H1 (cell line): Measurements from ENCODE around the gene NR1I3. TPM values are rescaled to one million over a fixed set of nuclear protein-coding genes. Genes with fewer than 3 reads are reported as not detected.

Experiments
- CTCF ChIA-PET: fragments of 300-600 bp; sonication (Branson Sonifier 250); formaldehyde crosslinking; loops from one replicate; lab custom pipeline; 2021; ENCODE audit not compliant: partially characterized antibody; lab: Charles Lee
- POLR2A ChIA-PET: fragments of 300-600 bp; sonication (Branson Sonifier 250); formaldehyde crosslinking; loops from one replicate; lab custom pipeline; 2021; ENCODE audit warnings: inconsistent platforms; ENCODE audit not compliant: partially characterized antibody; lab: Charles Lee
- DNase-seq, 2 experiments: peaks; one replicate each; pipeline versions ENCODE4 v3.0.0 to v3.0.0-alpha.2; 2010 to 2022; ENCODE audit warnings: low spot score in 2 of 2, low read depth in 1 of 2, mixed read lengths in 1 of 2
- FAIRE-seq: peaks from 2 replicates; lab custom pipeline; 2011; peaks lifted over from hg19 to GRCh38; lab: Jason Lieb, UNC
- H2AFZ ChIP-seq: 2 replicates; pipeline ENCODE4 v1.8.1; 2012; ENCODE audit warnings: low read length, inconsistent platforms
- H2AK5ac ChIP-seq: 2 replicates; pipeline ENCODE4 v1.6.1; 2013; ENCODE audit warnings: low read depth, low read length
- H2BK120ac ChIP-seq: replicated peaks from 2 replicates; pipeline ENCODE3; 2013; ENCODE audit warnings: low read depth, low read length, inconsistent platforms
- H2BK12ac ChIP-seq: 2 replicates; pipeline ENCODE4 v1.6.1; 2013; ENCODE audit warnings: low read depth, low read length
- H2BK15ac ChIP-seq: 2 replicates; pipeline ENCODE4 v1.6.1; 2013; ENCODE audit warnings: low read length
- H2BK20ac ChIP-seq: 2 replicates; pipeline ENCODE4 v1.6.1; 2013; ENCODE audit warnings: low read length
- H2BK5ac ChIP-seq: 2 replicates; pipeline ENCODE4 v1.6.1; 2013; ENCODE audit warnings: low read depth, low read length
- H3K14ac ChIP-seq: 2 replicates; pipeline ENCODE4 v1.6.1; 2013; ENCODE audit warnings: inconsistent platforms; ENCODE audit not compliant: insufficient read length
- H3K18ac ChIP-seq: 2 replicates; pipeline ENCODE4 v1.6.1; 2013; ENCODE audit warnings: low read length; ENCODE audit errors: extremely low read depth
- H3K23ac ChIP-seq: 2 replicates; pipeline ENCODE4 v1.6.1; 2013; ENCODE audit warnings: inconsistent platforms; ENCODE audit not compliant: insufficient read length
- H3K23me2 ChIP-seq: 2 replicates; pipeline ENCODE4 v1.6.1; 2013; ENCODE audit warnings: low read depth, low read length
- H3K27ac ChIP-seq: 2 replicates; pipeline ENCODE4 v1.6.1; 2011; ENCODE audit warnings: low read depth, low read length, inconsistent platforms
- H3K27me3 ChIP-seq, 4 experiments: replicated peaks in 1 of 4; 1 replicate in 1 of 4; 2 replicates in 3 of 4; pipeline versions ENCODE4 v1.6.1 to v1.8.1; 2011 to 2013; ENCODE audit warnings: low read length in 3 of 4, mild to moderate bottlenecking in 3 of 4, inconsistent platforms in 2 of 4, mixed read lengths in 2 of 4, moderate library complexity in 1 of 4; ENCODE audit not compliant: control insufficient read depth in 3 of 4, insufficient read depth in 3 of 4; ENCODE audit errors: extremely low read depth in 1 of 4
- H3K36me3 ChIP-seq, 4 experiments: 2 replicates each; pipeline versions ENCODE4 v1.6.1 to v1.8.1; 2011 to 2013; ENCODE audit warnings: mild to moderate bottlenecking in 4 of 4, low read length in 3 of 4, moderate library complexity in 2 of 4, control low read depth in 1 of 4, inconsistent platforms in 1 of 4; ENCODE audit not compliant: insufficient read depth in 4 of 4, control insufficient read depth in 2 of 4
- H3K4ac ChIP-seq: replicated peaks from 2 replicates; pipeline ENCODE3; 2013; ENCODE audit warnings: low read length, low read depth, mixed read lengths, inconsistent platforms; ENCODE audit not compliant: insufficient read length
- H3K4me1 ChIP-seq, 4 experiments: replicated peaks in 1 of 4; 1 replicate in 1 of 4; 2 replicates in 3 of 4; pipeline versions ENCODE4 v1.6.1 to v1.8.1; 2011 to 2013; ENCODE audit warnings: low read length in 3 of 4, inconsistent platforms in 2 of 4, mixed read lengths in 1 of 4; ENCODE audit not compliant: insufficient read depth in 4 of 4, control insufficient read depth in 3 of 4
- H3K4me2 ChIP-seq, 2 experiments: 2 replicates each; pipeline versions ENCODE4 v1.6.1 to v1.8.1; 2011 to 2013; ENCODE audit warnings: low read depth in 2 of 2, low read length in 2 of 2, control low read depth in 1 of 2, inconsistent platforms in 1 of 2, mild to moderate bottlenecking in 1 of 2; ENCODE audit not compliant: insufficient read depth in 1 of 2
- H3K4me3 ChIP-seq, 4 experiments: fragments of 200-600, 300-600 bp in 1 of 4; sonication (generic), shearing (Covaris generic), sonication (Bioruptor Twin) in 1 of 4; 2 replicates each; pipeline versions ENCODE4 v1.5.1 to v1.8.1; 2011 to 2016; ENCODE audit warnings: low read length in 4 of 4, low read depth in 3 of 4, control low read depth in 2 of 4, inconsistent platforms in 2 of 4, mild to moderate bottlenecking in 2 of 4, mixed read lengths in 1 of 4, moderate library complexity in 1 of 4; ENCODE audit not compliant: insufficient read depth in 2 of 4; ENCODE audit errors: extremely low read depth in 1 of 4
- H3K56ac ChIP-seq: replicated peaks from 2 replicates; pipeline ENCODE3; 2013; ENCODE audit warnings: low read depth, mild to moderate bottlenecking, mixed read lengths, low read length, inconsistent platforms; ENCODE audit not compliant: insufficient read length
- H3K79me1 ChIP-seq: 2 replicates; pipeline ENCODE4 v1.6.1; 2013; ENCODE audit warnings: low read depth, low read length, control low read depth
- H3K79me2 ChIP-seq, 2 experiments: 2 replicates each; pipeline versions ENCODE4 v1.6.1 to v1.8.1; 2012 to 2013; ENCODE audit warnings: low read length in 2 of 2, mild to moderate bottlenecking in 2 of 2, inconsistent platforms in 1 of 2; ENCODE audit not compliant: insufficient read depth in 2 of 2, control insufficient read depth in 1 of 2
- H3K9ac ChIP-seq, 4 experiments: replicated peaks in 1 of 4; 1 replicate in 1 of 4; 2 replicates in 3 of 4; pipeline versions ENCODE4 v1.6.1 to v1.8.1; 2011 to 2013; ENCODE audit warnings: low read depth in 3 of 4, low read length in 3 of 4, control low read depth in 2 of 4, mild to moderate bottlenecking in 2 of 4, moderate library complexity in 2 of 4, inconsistent platforms in 1 of 4; ENCODE audit errors: extremely low read depth in 1 of 4
- H3K9me3 ChIP-seq, 2 experiments: 2 replicates each; pipeline versions ENCODE4 v1.6.1 to v1.8.1; 2012 to 2013; ENCODE audit warnings: mild to moderate bottlenecking in 2 of 2, moderate library complexity in 2 of 2, control low read depth in 1 of 2, inconsistent platforms in 1 of 2, low read depth in 1 of 2, low read length in 1 of 2, mixed read lengths in 1 of 2; ENCODE audit not compliant: insufficient read depth in 2 of 2
- H4K20me1 ChIP-seq, 2 experiments: replicated peaks in 1 of 2; 2 replicates each; pipeline versions ENCODE3 to v1.8.1; 2011 to 2013; ENCODE audit warnings: inconsistent platforms in 2 of 2, low read length in 2 of 2, mild to moderate bottlenecking in 1 of 2; ENCODE audit not compliant: insufficient read depth in 2 of 2, control insufficient read depth in 1 of 2
- H4K5ac ChIP-seq: 2 replicates; pipeline ENCODE4 v1.6.1; 2013; ENCODE audit warnings: low read length, low read depth, mixed read lengths, inconsistent platforms; ENCODE audit not compliant: insufficient read length
- H4K8ac ChIP-seq: 2 replicates; pipeline ENCODE4 v1.8.0; 2013; ENCODE audit warnings: mild to moderate bottlenecking, moderate library complexity, low read length, inconsistent platforms; ENCODE audit not compliant: insufficient read depth; ENCODE audit errors: extremely low read depth
- H4K91ac ChIP-seq: replicated peaks from 2 replicates; pipeline ENCODE3; 2013; ENCODE audit warnings: low read length, mixed read lengths, inconsistent platforms; ENCODE audit not compliant: insufficient read length
- BCL11A ChIP-seq, 2 experiments: IDR thresholded peaks; one replicate each; pipeline ENCODE4 v1.6.1; 2011; ENCODE audit warnings: low read depth in 2 of 2, low read length in 2 of 2, mild to moderate bottlenecking in 2 of 2
- BRCA1 ChIP-seq: IDR thresholded peaks from 2 replicates; pipeline ENCODE4 v1.6.1; 2012; ENCODE audit warnings: low read depth, low read length, improper control_type of control experiment
- CBX5 ChIP-seq: fragments of 300-800, 300-1000 bp; sonication (generic); IDR thresholded peaks from 2 replicates; pipeline ENCODE4 v1.7.1; 2016; ENCODE audit warnings: antibody characterized with exemption, low read length, low read depth
- CBX8 ChIP-seq: fragments of 300-800, 300-1000 bp; sonication (generic); IDR thresholded peaks from 2 replicates; pipeline ENCODE4 v1.7.1; 2016; ENCODE audit warnings: low read depth, low read length, borderline replicate concordance
- CEBPB ChIP-seq: IDR thresholded peaks from 2 replicates; pipeline ENCODE4 v1.6.1; 2012; ENCODE audit warnings: low read depth, low read length
- CHD1 ChIP-seq: IDR thresholded peaks from 2 replicates; pipeline ENCODE4 v1.6.1; 2012; ENCODE audit warnings: low read depth, low read length, improper control_type of control experiment
- CHD2 ChIP-seq: IDR thresholded peaks from 2 replicates; pipeline ENCODE4 v1.6.1; 2012; ENCODE audit warnings: low read length, improper control_type of control experiment
- CREB1 ChIP-seq: IDR thresholded peaks from 2 replicates; pipeline ENCODE4 v1.6.1; 2012; ENCODE audit warnings: inconsistent platforms
- GTF2F1 ChIP-seq: IDR thresholded peaks from 2 replicates; pipeline ENCODE4 v1.6.1; 2012; ENCODE audit warnings: low read depth, low read length, improper control_type of control experiment, borderline replicate concordance
- JUND ChIP-seq: IDR thresholded peaks from 2 replicates; pipeline ENCODE4 v1.6.1; 2011; ENCODE audit warnings: mild to moderate bottlenecking, improper control_type of control experiment, low read length
- MAFK ChIP-seq: IDR thresholded peaks from 2 replicates; pipeline ENCODE4 v1.6.1; 2012; ENCODE audit warnings: low read depth, mild to moderate bottlenecking, improper control_type of control experiment, low read length
- RBBP5 ChIP-seq: IDR thresholded peaks from 2 replicates; pipeline ENCODE4 v1.7.1; 2012; ENCODE audit warnings: low read depth, mild to moderate bottlenecking, inconsistent platforms, low read length, moderate library complexity, borderline replicate concordance
- SP1 ChIP-seq: IDR thresholded peaks from 2 replicates; pipeline ENCODE4 v1.6.1; 2011; ENCODE audit warnings: low read depth, low read length
- ZNF274 ChIP-seq: IDR thresholded peaks from 2 replicates; pipeline ENCODE4 v1.7.0; 2012; ENCODE audit warnings: low read length, borderline replicate concordance; ENCODE audit errors: extremely low read depth
- WGBS, 2 experiments: shearing (Covaris generic) in 1 of 2; methylation state at CpG; one replicate each; pipeline versions ENCODE4 v1.1.6 to v1.1.7; 2013 to 2015; ENCODE audit warnings: low lambda C conversion rate in 2 of 2, mixed read lengths in 2 of 2, inconsistent platforms in 1 of 2, low coverage in 1 of 2, missing lambda C conversion rate in 1 of 2; ENCODE audit not compliant: insufficient replicate concordance in 2 of 2, insufficient coverage in 1 of 2, insufficient read length in 1 of 2; ENCODE audit errors: extremely low coverage in 1 of 2, missing lambda C conversion rate in 1 of 2; 5-methylcytosine and 5-hydroxymethylcytosine counted together
- polyA plus RNA-seq, 7 experiments: library from polyadenylated mRNA; depleted of rRNA in 3 of 7; stranded (reverse) in 5 of 7; unstranded in 2 of 7; fragments of >200 nt in 5 of 7; fragments of 200-250 nt in 2 of 7; gene quantifications; 1 replicate in 5 of 7; 2 replicates in 1 of 7; 4 replicates in 1 of 7; pipeline versions ENCODE4 v1.2.1 to v1.2.3, GENCODE V29; 2011 to 2013; ENCODE audit warnings: missing spikeins in 2 of 7, mixed read lengths in 2 of 7
- total RNA-seq: library from RNA; stranded (reverse); fragmentation: NEBNext Ultra II Directional; extraction: Animal tissue kit (Norgen Biotek cat#: 25700); gene quantifications from 2 replicates; pipeline ENCODE4 v1.2.1, GENCODE V29; 2021

NR1I3 gene
- total and polyA plus RNA-seq, 2 of the 8 experiments (the other 6 are each of a cell fraction or from before 2014, with no cell fraction given), result not detected

DNA sequence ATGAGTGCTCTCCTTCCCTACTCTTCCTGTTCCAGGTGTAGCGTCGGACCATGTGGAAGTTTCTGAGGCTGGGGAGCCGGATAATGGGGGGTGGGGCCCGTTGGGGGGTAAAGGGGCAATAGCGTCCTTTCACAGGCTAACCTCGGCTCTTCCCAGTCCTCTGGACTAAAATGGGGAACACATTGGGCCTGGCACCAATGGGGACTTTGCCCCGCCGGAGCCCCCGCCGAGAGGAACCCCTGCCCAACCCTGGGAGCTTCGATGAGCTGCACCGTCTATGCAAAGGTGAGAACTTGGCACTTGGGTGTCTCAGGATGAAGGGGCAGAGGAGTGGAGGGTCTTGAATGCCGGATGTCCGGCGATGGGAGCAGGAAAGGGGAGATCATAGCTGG is 11.7 kb downstream of the NR1I3 start:
- Histone ChIP-seq H3K14ac (no peak overlapping the region), H2BK5ac (peak overlapping the region; percentile 66; the same call in 1 of the 2 replicates), H2AFZ (peak overlapping the region; percentile 83; the same call in 1 of the 2 replicates), H3K56ac (no peak overlapping the region), H2BK20ac (no peak overlapping the region), H2BK120ac (no peak overlapping the region), H3K4me3 (peak overlapping the region; percentile 75 to 93 (median 83)), H4K20me1 (no peaks in the 10 kb centered on the region), H3K23ac (no peak overlapping the region), H4K91ac (peak overlapping the region; percentile 13), H3K9me3 (no peaks in the 10 kb centered on the region), H3K9ac (peak overlapping the region in 3 of 4 experiments; percentile 4 to 84 (median 41); a peak in 4 of 7 replicates), H2AK5ac (no peak overlapping the region), H2BK12ac (peak overlapping the region; percentile 60; the same call in 1 of the 2 replicates), H3K4me1 (peaks cover 2 to 6% (median 4%) of the 10 kb centered on the region in 4 experiments), H4K8ac (peak overlapping the region; percentile 40; the same call in 1 of the 2 replicates), H3K4ac (peak overlapping the region; percentile 10), H3K4me2 (peak overlapping the region; percentile 87 to 94), H3K79me1 (no peaks in the 10 kb centered on the region), H3K18ac (peak overlapping the region; percentile 87; the same call in 1 of the 2 replicates), H3K36me3 (peaks cover 0 to 10% (median 8%) of the 10 kb centered on the region in 4 experiments; a peak in 5 of 8 replicates), H3K27me3 (0 out of 7 replicates have a peak, but pooled peaks cover 0 to 2% (median 0%) of the 10 kb centered on the region in 4 experiments), H4K5ac (peak overlapping the region; percentile 23), H3K23me2 (peaks cover 8% of the 10 kb centered on the region), H2BK15ac (peak overlapping the region; percentile 95; the same call in 1 of the 2 replicates), H3K27ac (no peak overlapping the region), H3K79me2 (no peaks in the 10 kb centered on the region)
- WGBS, 2 experiments, result 13% methylated on average over 14 of the region's 15 CpGs; no CpG with 5 or more reads in 1 of the 2 experiments
- CTCF ChIA-PET, result interaction anchor here (0.7 to 23.7 kb wide), 27 partner anchors 9 to 201 kb away, joined by 3 to 427 read pairs (median 10); partner anchors contain the start of genes ADAMTS4, FCER1G, NDUFS2 and NR1I3
- DNase-seq, result no peak
- POLR2A ChIA-PET, result interaction anchor here (0.8 to 2.2 kb wide), 11 partner anchors 9 to 154 kb away, joined by 3 to 26 read pairs (median 4); partner anchors contain the start of genes NDUFS2 and PCP4L1
- no peak for FAIRE-seq
- TF ChIP-seq CBX8 (no peak), BCL11A (IDR thresholded peaks at IDR 0.05; ENCODE audit: low read depth in 2 of 2, low read length in 2 of 2) (no peak), JUND (no peak), GTF2F1 (no peak), CBX5 (no peak), BRCA1 (no peak), SP1 (no peak), ZNF274 (no peak), CHD1 (no peak), RBBP5 (no peak), CREB1 (no peak), CHD2 (no peak), MAFK (no peak), CEBPB (no peak)
